Measurements from ENCODE around the gene SMIM38.

The SMIM38 gene

GRCh38 chr11:69187540-69188065 lies 31.9 kb downstream of the SMIM38 start:
- no peak for DNase-seq

GRCh38 chr11:69189059-69189458 lies 33.3 kb downstream of the SMIM38 start:
- no peak for DNase-seq

DNA sequence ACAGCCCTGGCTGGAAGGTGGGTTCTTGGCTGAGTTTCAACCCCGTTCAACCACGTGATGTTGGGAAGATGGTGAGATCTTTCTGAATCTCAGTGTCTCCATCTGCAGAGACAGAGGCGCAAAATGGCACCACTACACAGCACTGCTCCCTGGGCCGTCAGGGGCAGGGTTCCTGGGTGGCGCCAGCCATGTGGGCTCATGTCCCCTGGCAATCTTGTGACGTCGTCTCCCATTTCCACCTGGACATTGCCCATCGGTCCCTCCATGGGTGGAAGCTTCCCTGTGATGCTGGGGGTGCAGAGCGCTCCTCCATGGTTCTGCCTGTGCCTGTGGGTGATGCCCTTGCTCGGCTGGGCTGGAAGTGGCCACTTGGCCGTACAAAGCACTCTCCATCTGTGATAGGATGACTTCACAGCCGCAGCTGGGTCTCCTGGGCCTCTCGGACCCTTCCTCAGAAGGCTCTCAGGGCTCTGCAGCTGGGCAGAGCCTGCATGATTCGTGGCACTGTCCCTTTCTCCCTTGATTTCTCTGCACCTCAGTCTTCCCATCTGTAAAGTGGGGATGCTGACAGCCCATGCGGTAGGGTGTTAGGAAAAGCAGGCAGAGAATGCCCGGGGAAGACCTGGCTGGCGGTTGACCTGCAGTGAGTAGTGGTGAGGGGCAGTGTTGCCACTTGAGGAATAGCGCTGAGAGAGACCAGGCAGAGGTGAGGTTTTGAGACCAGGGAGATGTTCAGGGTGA lies 35.2 kb downstream of the SMIM38 start:
- no peak for DNase-seq

GRCh38 chr11:69192301-69192721 lies 36.6 kb downstream of the SMIM38 start:
- DNase-seq: no peak

- no peak for DNase-seq
Observed at GRCh38 chr11:69193151-69193550, 37.4 kb downstream of the SMIM38 start.

DNA sequence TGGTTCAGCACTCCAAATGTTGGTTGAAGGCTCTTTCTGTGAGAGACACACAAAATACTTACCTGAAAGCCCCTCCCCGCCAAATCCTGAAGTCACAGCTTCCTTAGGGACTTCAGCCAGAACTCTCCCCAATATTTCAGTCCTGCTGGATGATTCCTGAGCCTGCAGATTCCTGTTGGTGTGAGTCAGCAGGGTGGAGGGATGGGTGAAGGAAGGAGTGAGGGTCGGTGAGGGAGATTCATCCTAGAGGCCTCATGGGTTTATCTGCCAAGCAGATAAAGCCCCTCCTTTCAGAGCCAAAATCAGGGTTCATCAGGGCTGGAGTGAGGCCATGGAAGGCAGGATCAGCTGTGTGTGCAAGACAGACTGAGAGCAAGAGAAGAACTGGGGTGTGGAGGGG lies 37.9 kb downstream of the SMIM38 start:
- DNase-seq: no peak

DNA sequence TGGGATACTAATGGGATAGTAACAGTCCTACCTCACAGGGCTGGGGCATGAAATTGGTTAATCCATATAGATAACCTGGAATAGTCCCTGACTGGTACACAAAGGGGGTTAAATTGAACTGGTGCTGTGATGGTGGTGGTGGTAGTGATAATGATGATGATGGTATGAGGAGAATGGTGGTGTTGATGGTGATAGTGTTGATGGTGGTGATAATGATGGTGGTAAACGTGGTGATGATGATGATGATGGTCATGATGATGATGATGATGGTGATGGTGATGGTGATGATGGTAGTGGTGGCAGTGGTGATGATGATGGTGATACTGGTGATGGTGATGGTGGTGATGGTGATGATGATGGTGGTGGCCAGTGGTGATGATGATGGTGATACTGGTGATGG lies 38.7 kb downstream of the SMIM38 start:
- DNase-seq: no peak

- DNase-seq: no peak
Observed at GRCh38 chr11:69194956-69195355, 39.2 kb downstream of the SMIM38 start.

- DNase-seq: no peak
Observed at GRCh38 chr11:69195824-69196782, 40.4 kb downstream of the SMIM38 start.

DNA sequence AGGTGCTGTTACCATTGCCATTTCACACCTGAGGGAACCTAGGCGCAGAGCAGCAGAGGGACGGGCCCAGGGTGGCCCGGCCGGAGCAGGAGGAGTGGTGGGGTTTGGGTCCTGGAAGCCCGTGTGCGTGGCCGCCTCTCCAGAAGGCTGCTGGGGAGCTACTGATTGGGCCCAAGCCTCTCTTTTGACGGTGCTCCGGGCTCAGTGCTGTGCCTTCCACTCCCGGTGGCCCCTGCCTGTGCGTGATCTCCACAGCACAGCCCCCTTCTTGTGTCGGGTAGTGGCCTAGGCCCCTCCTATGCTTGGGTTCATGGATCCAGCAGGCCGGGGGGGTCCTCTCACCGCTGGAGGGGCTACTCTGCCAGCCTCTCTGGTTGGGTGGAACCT lies 41.0 kb downstream of the SMIM38 start:
- DNase-seq: no peak

GRCh38 chr11:69198891-69199582 lies 43.3 kb downstream of the SMIM38 start:
- DNase-seq: no peak

DNA sequence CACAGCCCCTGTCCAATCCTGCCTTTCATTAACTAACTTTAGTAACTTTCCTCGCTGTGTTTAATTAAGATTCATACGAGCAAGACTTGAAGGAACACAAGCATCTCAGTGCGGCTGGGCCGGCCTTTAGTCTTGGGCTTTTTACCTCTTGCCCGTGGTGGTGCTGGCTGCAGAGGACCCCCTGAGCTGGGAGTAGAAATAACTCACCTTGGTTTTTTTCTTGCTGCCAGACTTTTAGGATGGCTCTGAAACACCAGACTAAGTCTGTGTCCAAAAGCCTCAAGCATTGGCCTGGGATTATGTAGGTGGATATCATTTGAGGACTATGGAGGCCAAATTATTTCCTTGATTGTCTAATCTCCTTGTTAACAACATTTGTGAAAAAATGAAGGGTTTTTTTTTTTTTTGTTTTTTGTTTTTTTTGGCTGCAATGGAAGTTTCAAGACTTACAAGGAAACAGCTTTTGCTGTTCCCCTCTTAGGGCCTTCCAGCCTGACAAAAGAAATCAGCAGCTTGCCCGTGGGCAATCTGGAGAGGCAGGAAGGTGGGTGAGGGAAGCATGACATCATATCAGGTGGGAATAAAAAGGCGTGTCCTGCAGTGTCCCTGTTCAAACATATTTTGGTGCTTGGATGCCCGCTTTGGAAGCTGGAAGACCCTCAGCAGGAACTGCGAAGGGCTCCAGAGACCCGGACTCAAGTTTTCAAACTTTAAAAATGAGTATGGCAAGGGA lies 44.0 kb downstream of the SMIM38 start:
- DNase-seq: no peak

DNA sequence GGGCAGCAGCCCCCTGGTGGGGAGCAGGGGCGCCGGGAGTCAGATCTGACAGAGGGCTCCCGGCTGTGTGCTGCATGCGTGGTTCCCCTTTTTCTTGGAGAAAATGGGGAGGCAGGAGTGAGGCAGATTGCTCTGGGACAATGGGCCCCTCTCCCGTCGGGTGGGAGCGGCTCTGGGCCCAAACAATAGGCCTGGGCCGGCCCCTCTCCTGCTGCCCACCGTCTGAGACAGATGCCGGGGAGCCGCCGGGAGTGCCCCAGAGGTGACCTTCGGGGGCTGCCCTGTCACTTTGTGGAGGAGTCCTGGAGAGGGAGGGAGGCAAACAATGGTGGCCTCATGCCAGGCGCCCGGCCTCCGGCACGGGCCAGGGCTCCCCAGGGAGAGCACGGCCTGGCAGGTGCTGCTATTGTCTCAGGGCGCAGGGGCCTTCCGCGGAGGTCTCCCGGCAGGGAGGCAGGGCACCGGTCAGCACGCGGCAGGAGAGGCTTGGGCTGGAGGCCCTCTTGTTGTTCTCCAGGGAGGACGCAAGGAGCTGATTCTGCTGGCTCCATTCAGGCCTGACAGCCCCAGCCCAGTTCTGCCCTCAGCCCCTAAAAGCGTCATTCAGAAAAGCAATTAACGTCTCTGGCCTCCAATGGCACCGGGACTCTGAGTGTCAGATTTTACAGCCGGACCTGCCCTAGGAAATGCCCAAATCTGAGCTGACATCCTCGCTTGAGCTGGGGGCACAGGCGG lies 44.8 kb downstream of the SMIM38 start:
- no peak for DNase-seq

GRCh38 chr11:69201066-69201365 lies 45.3 kb downstream of the SMIM38 start:
- DNase-seq: no peak

- no peak for DNase-seq
Observed at GRCh38 chr11:69201764-69202370, 46.1 kb downstream of the SMIM38 start.

GRCh38 chr11:69202511-69203221 lies 46.9 kb downstream of the SMIM38 start:
- no peak for DNase-seq

GRCh38 chr11:69203381-69203780 lies 47.6 kb downstream of the SMIM38 start:
- DNase-seq: no peak

GRCh38 chr11:69203901-69204245 lies 48.1 kb downstream of the SMIM38 start:
- DNase-seq: no peak

GRCh38 chr11:69204246-69204940 lies 48.7 kb downstream of the SMIM38 start:
- no peak for DNase-seq
